GM10266 (cell line): ENCODE results near the gene IGFBP5.

Source experiments
- DNase-seq: peaks from one replicate; pipeline ENCODE4 v3.0.0; 2012; ENCODE audit errors: extremely low spot score
- CTCF ChIP-seq: IDR thresholded peaks from 2 replicates; pipeline ENCODE4 v1.5.1; 2012; ENCODE audit warnings: mild to moderate bottlenecking, low read depth; ENCODE audit not compliant: control insufficient read depth, insufficient read depth; ENCODE audit errors: missing control alignments

IGFBP5 gene

GRCh38 chr2:216694082-216694825 is 1.1 kb downstream of the IGFBP5 start:
- no peak for DNase-seq
- TF ChIP-seq CTCF = no peak

- TF ChIP-seq CTCF = no peak
- no peak for DNase-seq
These were observed 1.8 kb downstream of the IGFBP5 start for GRCh38 chr2:216693414-216694080.

- peak; percentile 65 for DNase-seq
- no peak for TF ChIP-seq CTCF
These were observed 2.5 kb downstream of the IGFBP5 start for GRCh38 chr2:216692636-216693413.

GRCh38 chr2:216690853-216691741 is 4.3 kb downstream of the IGFBP5 start:
- no peak for TF ChIP-seq CTCF
- DNase-seq = peak; percentile 72

- no peak for DNase-seq
- TF ChIP-seq CTCF = no peak
These were observed 4.9 kb downstream of the IGFBP5 start for GRCh38 chr2:216690456-216690852.

GRCh38 chr2:216689397-216689796 is 6.0 kb downstream of the IGFBP5 start:
- no peak for DNase-seq
- no peak for TF ChIP-seq CTCF
